GM19395 (cell line): Measurements from ENCODE around the gene SPAG5.

Experiments
- ATAC-seq: cut with Tn5 transposase; IDR thresholded peaks from one replicate; pipeline ENCODE4 v1.9.1; 2021; ENCODE audit warnings: mild to moderate bottlenecking, moderate library complexity; ENCODE audit not compliant: unreplicated experiment

Gene SPAG5

GRCh38 chr17:28547623-28548416 is 51.0 kb downstream of the SPAG5 start:
- peak; percentile 48 for ATAC-seq

- no peak for ATAC-seq
Observed at GRCh38 chr17:28547096-28547622, 51.7 kb downstream of the SPAG5 start.

- no peak for ATAC-seq
Observed at GRCh38 chr17:28545787-28546415, 52.9 kb downstream of the SPAG5 start.

- no peak for ATAC-seq
Observed at GRCh38 chr17:28545141-28545503, 53.7 kb downstream of the SPAG5 start.

DNA sequence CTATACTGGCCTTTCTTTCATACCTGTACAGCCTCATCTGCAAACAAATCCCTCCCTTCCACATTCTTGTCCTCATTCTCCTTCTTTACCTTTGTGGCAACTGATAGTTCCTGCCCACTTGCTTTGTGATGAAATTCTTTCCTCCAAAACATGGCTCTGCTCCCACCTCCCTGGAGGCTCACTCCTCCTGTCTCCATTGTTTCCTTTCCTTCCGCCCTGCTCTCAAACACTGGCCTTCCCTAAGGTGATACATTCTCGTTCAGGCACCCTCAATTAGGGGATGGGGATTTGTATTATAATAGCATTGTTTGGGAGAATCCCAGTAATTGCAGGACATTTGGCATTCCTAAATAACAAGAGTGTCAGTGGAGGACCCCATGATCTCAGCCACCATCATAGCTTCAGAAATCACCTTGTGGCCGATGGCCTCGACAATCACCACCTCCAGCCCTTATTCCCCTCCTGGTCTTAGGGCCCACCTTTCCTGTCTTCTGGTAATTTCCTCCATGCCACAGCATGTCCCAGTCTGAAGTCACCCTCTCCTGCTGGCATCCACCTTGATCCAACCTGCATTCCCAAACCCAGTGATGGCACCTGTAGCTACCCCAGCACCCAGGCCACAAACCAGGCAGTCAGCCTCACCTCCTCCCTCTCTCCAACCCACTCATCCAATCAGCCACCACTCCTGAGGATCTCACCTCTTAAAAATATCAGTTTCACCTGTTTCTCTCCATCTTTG is 54.3 kb downstream of the SPAG5 start:
- no peak for ATAC-seq

- no peak for ATAC-seq
Observed at GRCh38 chr17:28541439-28541838, 57.4 kb downstream of the SPAG5 start.

- no peak for ATAC-seq
Observed at GRCh38 chr17:28540231-28540630, 58.6 kb downstream of the SPAG5 start.

DNA sequence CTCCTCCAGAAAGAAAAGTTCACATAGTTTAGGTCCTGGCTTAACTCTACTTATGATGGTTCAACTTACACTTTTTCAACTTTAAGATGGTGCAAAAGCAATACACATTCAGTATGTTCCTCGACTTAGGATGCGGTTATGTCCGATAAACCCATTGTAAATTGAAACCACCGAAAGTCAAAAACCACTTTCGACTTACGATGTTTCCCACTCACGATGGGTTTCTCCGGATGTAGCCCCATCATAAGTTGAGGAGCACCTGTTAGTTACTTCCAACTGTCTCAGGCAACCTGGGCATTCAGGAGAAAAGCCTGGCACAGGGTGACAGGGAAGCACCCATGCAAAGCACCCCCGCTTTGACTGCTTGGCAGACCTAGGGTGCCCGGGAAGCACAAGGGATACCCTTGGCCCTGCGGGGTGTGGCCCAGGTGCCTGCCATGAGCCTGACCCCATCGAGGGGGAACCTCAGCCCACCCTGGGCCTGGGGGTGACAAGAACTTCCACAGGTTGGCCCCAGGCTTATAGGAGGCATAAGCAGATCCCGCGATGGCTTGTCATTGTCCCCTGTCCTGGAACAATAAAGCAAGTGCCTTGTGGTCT is 60.4 kb downstream of the SPAG5 start:
- no peak for ATAC-seq

- no peak for ATAC-seq
Observed at GRCh38 chr17:28537219-28537610, 61.6 kb downstream of the SPAG5 start.

GRCh38 chr17:28536532-28537218 is 62.1 kb downstream of the SPAG5 start:
- ATAC-seq, result no peak

DNA sequence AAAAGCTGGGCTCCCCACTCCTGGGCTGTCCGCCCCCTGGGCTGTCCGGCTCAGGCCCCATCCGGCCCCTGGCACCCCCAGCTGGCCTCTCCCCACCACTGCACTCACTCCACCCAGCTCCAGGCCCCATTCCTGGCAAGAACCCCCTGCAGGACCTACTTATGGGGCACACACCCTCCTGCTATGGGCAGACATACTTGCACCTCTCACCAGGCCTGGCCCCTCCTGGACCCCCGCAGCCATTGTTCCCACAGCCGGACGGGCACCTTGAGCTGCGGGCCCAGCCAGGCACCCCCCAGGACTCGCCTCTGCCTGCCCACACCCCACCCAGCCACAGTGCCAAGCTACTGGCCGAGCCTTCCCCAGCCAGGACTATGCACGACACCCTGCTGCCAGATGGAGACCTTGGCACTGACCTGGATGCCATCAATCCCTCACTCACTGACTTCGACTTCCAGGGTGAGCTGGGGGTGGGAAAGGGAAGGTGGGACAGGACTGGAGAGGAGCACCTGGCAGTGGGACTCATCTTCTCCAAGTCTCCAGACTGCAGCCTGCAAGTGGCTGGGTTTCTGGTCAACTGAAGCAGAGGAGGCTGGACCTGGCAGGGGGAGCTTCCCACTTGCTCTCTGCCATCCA is 64.0 kb downstream of the SPAG5 start:
- no peak for ATAC-seq

GRCh38 chr17:28533091-28533807 is 65.6 kb downstream of the SPAG5 start:
- no peak for ATAC-seq

- ATAC-seq, result no peak
Observed at GRCh38 chr17:28532050-28532960, 66.5 kb downstream of the SPAG5 start.

GRCh38 chr17:28530926-28531325 is 67.9 kb downstream of the SPAG5 start:
- ATAC-seq, result no peak

- no peak for ATAC-seq
Observed at GRCh38 chr17:28530250-28530649, 68.6 kb downstream of the SPAG5 start.

DNA sequence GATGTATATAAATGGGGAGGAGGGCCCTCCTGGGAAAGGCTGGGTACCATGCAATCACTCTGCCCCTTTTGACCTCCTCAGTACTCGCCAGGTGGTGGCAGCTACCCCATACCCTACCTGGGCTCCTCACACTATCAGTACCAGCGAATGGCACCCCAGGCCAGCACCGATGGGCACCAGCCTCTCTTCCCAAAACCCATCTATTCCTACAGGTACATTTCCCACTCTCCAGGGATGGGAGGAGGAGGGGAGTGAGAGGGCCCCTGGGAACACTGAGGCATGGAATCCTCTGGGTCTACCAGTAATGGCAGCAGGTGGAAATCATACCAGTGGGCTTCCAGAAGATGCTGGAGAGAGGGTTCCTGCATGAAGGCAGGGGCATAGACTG is 69.8 kb downstream of the SPAG5 start:
- ATAC-seq, result no peak

DNA sequence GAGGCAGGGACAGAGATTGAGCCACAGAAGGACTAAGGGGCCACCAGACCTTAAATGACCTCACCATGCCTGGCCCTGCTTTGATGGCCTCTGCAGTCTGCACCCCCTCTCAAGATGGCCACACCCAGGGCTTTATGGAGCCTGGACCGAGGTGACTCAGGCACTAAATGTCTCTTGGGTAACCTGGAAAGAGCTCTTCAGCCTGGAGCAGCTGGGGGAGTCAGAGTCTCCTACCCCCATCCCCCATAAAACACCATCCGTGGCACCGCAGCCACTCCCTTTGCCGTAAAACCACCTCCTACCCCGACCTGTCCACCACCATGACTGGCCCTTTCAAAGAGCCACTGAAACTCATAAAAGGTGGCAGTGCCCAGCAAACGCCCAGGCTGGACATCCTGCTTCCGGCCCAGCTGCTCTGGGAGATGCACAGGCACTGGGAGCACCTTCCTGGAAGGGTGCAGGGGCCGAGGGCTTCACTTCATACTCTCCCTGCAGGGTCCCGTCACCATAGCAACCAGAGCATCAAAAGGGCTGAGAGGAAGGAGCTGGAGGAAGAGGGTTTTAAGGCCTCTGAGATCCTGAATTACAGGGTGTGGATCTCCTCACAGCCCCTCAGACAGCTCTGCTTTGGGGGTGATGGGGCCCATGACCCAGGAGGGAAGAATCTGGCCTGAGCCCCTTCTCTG is 70.4 kb downstream of the SPAG5 start:
- no peak for ATAC-seq

GRCh38 chr17:28527859-28528258 is 71.0 kb downstream of the SPAG5 start:
- ATAC-seq, result no peak
